Gastrocnemius medialis (tissue), 4 donors: ENCODE measurements around the gene SEPTIN5. TPM values are rescaled to one million over a fixed set of nuclear protein-coding genes. Genes with fewer than 3 reads are reported as not detected.

Experiments used
- ATAC-seq, 2 donors: fragments of 150-250 bp; one replicate each; pipeline ENCODE4 v1.9.1; 2016
- DNase-seq, 2 donors: peaks; one replicate each; pipeline ENCODE4 v3.0.0-alpha.2; 2019
- H3K27ac ChIP-seq, 4 donors: fragments of 200-600 bp; sonication (generic); 1 replicate in 1 of 4; 2 replicates in 3 of 4; pipeline ENCODE4 v1.5.1; 2016 to 2018; ENCODE audit warnings: mild to moderate bottlenecking in 2 of 4, moderate library complexity in 1 of 4
- H3K27me3 ChIP-seq, 3 donors: fragments of 200-600 bp; sonication (generic) in 2 of 3; 1 replicate in 1 of 3; 2 replicates in 2 of 3; pipeline versions ENCODE4 v1.5.1 to v1.6.0; 2016 to 2019; ENCODE audit warnings: mild to moderate bottlenecking in 1 of 3, moderate library complexity in 1 of 3
- H3K36me3 ChIP-seq, 2 donors: fragments of 200-600 bp; sonication (generic) in 1 of 2; one replicate each; pipeline ENCODE4 v1.5.1; 2017 to 2018
- H3K4me1 ChIP-seq, 2 donors: fragments of 200-600 bp; sonication (generic) in 1 of 2; one replicate each; pipeline ENCODE4 v1.5.1; 2016 to 2017; ENCODE audit warnings: mild to moderate bottlenecking in 2 of 2
- H3K4me3 ChIP-seq, 4 donors: fragments of 200-600 bp; sonication (generic) in 3 of 4; 1 replicate in 1 of 4; 2 replicates in 3 of 4; pipeline ENCODE4 v1.5.1; 2016 to 2019; ENCODE audit warnings: mild to moderate bottlenecking in 2 of 4
- H3K9me3 ChIP-seq, 3 donors: fragments of 200-600 bp; sonication (generic) in 2 of 3; 1 replicate in 1 of 3; 2 replicates in 2 of 3; pipeline ENCODE4 v1.5.1; 2016 to 2019
- POLR2A ChIP-seq, 2 donors: fragments of 450-650 bp; IDR thresholded peaks; one replicate each; pipeline ENCODE4 v1.6.1; 2017; ENCODE audit warnings: antibody characterized with exemption in 2 of 2, mild to moderate bottlenecking in 2 of 2, moderate library complexity in 2 of 2
- in situ Hi-C, 4 donors: fragments of 200-750 bp; cut with MboI; loops; one replicate each; pipeline versions ENCODE4 v1.15.0 to v1.8.0; 2017; ENCODE audit warnings: low sequenced_read_pairs in 4 of 4
- intact Hi-C: fragments of 100-400 bp; cut with DNase I; formaldehyde crosslinking; loops from one replicate; pipeline ENCODE4 v1.15.1; 2023; ENCODE audit warnings: low total_unique reads
- total RNA-seq, 4 donors: library from RNA; depleted of rRNA; stranded (reverse); fragments of >200 nt; gene quantifications; one replicate each; pipeline versions ENCODE4 v1.1.0 to v1.2.3, GENCODE V29; 2016
- TF ChIP-seq, protein P1 (sequence below), 5 experiments: fragments of 450-650 bp in 3 of 5; fragments of 200-600 bp in 2 of 5; sonication (generic) in 2 of 5; IDR thresholded peaks in 4 of 5; conservative IDR thresholded peaks in 1 of 5; 1 replicate in 4 of 5; 2 replicates in 1 of 5; pipeline ENCODE4 v1.5.1; 2016 to 2019; ENCODE audit warnings: antibody characterized with exemption in 5 of 5, mild to moderate bottlenecking in 3 of 5, moderate library complexity in 3 of 5

SEPTIN5 gene
- total RNA-seq, 4 donors from 2014 or later: 5.0 to 15.9 (median 10.2) TPM

DNA sequence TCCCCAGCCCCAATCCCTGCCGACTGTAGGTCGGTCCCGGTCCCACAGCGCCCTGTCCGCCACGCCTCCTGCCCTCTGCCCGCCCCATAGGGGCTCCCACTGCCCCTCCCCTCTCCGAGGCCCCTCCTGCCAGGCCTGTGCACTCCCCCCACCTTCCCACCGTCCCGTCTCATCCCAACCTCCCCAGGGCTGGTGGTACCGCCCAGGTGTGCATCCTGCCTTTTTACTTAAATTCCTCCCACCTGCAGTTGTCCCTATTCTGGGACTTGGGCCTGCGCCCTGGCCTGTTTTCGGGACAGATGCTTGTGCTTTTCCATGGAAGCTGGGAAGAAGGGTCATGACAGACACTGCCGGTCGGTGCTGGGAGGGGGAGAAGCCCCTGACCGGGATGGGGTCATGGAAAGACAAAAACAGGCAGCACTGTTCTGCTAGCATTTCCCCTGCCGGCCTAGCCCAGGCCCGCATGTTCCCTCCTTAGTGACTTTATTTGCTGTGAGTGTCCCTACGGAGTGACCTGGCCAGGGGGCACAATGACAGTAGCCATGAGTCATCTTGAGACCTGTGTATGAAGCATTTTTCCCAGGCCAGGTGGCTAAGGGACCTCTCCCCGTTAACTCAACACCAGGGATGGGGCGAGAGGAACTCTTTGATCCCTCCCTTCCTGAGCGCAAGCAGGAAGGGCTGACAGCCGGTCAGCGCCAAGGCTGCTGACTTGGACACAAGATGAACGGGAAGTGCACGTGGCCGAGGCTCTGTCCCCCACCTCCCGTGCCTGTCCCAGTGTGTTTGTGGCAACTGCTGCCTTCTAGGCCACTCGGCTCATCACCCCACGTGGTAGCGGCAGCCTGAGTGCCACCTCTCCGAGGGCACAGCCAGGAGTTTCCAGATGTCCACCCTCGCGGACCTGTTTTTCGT, 53.4 kb downstream of the SEPTIN5 start:
- no peak overlapping the region for H3K27ac ChIP-seq
- peak overlapping the region; percentile 46 to 60 (median 48) for H3K4me3 ChIP-seq
- in situ Hi-C loops: loop anchor here in 1 of 4 donors (5.0 kb wide), 1 partner anchor 35 kb away; no protein-coding TSS in a partner anchor
- DNase-seq (peak in 1 of 2 donors; percentile 17), ATAC-seq (no peak)
- no peaks in the 10 kb centered on the region for H3K36me3 ChIP-seq
- no peaks in the 10 kb centered on the region for H3K9me3 ChIP-seq
- TF ChIP-seq, protein P1, sequence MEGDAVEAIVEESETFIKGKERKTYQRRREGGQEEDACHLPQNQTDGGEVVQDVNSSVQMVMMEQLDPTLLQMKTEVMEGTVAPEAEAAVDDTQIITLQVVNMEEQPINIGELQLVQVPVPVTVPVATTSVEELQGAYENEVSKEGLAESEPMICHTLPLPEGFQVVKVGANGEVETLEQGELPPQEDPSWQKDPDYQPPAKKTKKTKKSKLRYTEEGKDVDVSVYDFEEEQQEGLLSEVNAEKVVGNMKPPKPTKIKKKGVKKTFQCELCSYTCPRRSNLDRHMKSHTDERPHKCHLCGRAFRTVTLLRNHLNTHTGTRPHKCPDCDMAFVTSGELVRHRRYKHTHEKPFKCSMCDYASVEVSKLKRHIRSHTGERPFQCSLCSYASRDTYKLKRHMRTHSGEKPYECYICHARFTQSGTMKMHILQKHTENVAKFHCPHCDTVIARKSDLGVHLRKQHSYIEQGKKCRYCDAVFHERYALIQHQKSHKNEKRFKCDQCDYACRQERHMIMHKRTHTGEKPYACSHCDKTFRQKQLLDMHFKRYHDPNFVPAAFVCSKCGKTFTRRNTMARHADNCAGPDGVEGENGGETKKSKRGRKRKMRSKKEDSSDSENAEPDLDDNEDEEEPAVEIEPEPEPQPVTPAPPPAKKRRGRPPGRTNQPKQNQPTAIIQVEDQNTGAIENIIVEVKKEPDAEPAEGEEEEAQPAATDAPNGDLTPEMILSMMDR (IDR thresholded peaks at IDR 0.05 in 4 of 5, conservative IDR thresholded peaks at IDR 0.05 in 1 of 5): no peak
- no peak for TF ChIP-seq POLR2A (IDR thresholded peaks at IDR 0.05)
- intact Hi-C loops: loop anchor here (1.0 kb wide), 1 partner anchor 37 kb away; no protein-coding TSS in a partner anchor
- peaks cover 3 to 35% (median 22%) of the 10 kb centered on the region in 3 donors for H3K27me3 ChIP-seq
- H3K4me1 ChIP-seq: peaks cover 0 to 4% of the 10 kb centered on the region in 2 donors

DNA sequence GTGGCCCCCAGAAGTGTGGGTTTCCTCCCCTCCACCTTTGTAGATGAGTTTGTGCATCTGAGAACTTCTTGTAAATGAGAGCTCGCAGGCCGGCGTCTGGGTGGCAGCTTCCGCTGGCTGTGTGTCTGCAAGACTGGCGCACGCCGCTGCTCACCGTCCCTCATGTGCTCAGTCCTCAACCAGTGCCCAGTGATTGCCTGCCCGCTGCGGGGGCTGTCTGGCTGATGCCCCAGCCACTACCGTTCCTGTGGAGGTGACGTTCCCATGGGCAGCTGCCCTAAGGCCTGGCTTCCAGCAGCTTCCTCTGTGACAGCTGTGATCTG, 55.1 kb downstream of the SEPTIN5 start:
- in situ Hi-C loops (loop anchor here in 1 of 4 donors (5.0 kb wide), 1 partner anchor 37 kb away; no protein-coding TSS in a partner anchor), intact Hi-C loops (no loop called here)
- DNase-seq: no peak
- Histone ChIP-seq H3K36me3 (no peaks in the 10 kb centered on the region), H3K4me3 (no peak overlapping the region), H3K4me1 (peaks cover 0 to 4% of the 10 kb centered on the region in 2 donors), H3K27ac (no peak overlapping the region), H3K27me3 (peaks cover 3 to 29% (median 16%) of the 10 kb centered on the region in 3 donors), H3K9me3 (no peaks in the 10 kb centered on the region)
- TF ChIP-seq POLR2A (IDR thresholded peaks at IDR 0.05): no peak
- TF ChIP-seq, protein P1 (IDR thresholded peaks at IDR 0.05 in 4 of 5, conservative IDR thresholded peaks at IDR 0.05 in 1 of 5): no peak
- no peak for ATAC-seq

DNA sequence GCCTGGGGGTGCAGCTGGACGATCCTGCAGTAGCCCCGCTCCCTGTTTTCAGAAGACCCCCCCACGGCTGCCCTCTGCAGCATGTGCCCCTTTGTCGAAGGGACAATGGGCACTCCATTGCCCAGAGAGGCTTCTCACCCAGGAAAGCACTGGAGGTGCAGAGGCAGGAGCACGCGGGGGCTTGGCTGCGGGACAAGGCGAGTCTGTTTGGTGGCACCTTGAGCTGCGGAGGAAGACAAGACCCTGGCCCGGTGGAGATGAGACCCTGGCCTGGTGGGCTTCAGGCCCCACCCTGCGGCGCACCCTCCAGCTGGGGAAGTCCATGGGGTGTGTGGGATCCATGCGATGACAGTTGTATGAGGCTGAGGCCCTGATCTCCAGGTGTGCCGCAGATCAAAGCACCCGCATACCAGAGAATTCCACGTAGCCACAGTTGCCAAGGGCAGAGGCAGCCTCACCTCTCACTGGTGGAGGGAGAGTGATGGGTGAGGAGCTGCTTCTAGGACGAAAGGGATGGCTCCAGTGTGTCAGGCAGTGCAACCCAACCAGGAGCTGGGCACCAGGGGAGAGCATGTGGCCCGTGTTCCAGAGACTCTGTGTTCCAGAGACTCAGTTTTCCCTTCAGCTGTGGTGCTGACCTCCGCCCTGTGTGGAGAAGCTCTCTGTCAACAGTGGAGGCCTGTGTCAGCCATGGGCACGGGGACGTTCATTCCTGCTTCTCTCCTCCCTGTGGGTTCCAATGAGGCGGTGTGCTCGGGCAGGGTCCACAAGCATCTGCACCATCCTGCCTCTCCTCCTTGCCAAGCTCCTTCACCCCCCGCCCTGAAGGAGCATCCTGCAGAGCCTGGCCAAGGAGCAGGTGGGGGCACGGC, 56.3 kb downstream of the SEPTIN5 start:
- peaks cover 3 to 24% (median 16%) of the 10 kb centered on the region in 3 donors for H3K27me3 ChIP-seq
- TF ChIP-seq, protein P1 (IDR thresholded peaks at IDR 0.05 in 4 of 5, conservative IDR thresholded peaks at IDR 0.05 in 1 of 5): no peak
- TF ChIP-seq POLR2A (IDR thresholded peaks at IDR 0.05): no peak
- no peak overlapping the region for H3K4me3 ChIP-seq
- ATAC-seq: no peak
- no peaks in the 10 kb centered on the region for H3K9me3 ChIP-seq
- H3K4me1 ChIP-seq: peaks cover 0 to 4% of the 10 kb centered on the region in 2 donors
- intact Hi-C loops (no loop called here), in situ Hi-C loops (no loop called here)
- no peak overlapping the region for H3K27ac ChIP-seq
- no peaks in the 10 kb centered on the region for H3K36me3 ChIP-seq
- no peak for DNase-seq

DNA sequence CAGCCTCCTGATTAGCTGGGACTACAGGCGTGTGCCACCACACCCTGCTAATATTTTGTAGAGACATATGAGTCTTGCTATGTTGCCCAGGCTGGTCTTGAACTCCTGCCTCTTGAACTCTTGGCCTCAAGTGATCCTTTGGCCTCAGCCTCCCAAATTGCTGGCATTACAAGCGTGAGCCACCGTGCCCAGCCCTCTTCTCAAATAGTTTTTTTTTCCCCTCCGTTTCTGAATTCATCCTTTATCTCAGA, 58.0 kb downstream of the SEPTIN5 start:
- DNase-seq (no peak), ATAC-seq (no peak)
- Histone ChIP-seq H3K4me1 (peaks cover 0 to 3% of the 10 kb centered on the region in 2 donors), H3K36me3 (no peaks in the 10 kb centered on the region), H3K4me3 (no peak overlapping the region), H3K9me3 (no peaks in the 10 kb centered on the region), H3K27me3 (peaks cover 1 to 18% (median 11%) of the 10 kb centered on the region in 3 donors), H3K27ac (no peak overlapping the region)
- no peak for TF ChIP-seq POLR2A (IDR thresholded peaks at IDR 0.05)
- TF ChIP-seq, protein P1 (IDR thresholded peaks at IDR 0.05 in 4 of 5, conservative IDR thresholded peaks at IDR 0.05 in 1 of 5): no peak
- in situ Hi-C loops: no loop called here
- intact Hi-C loops: no loop called here

Other genes with a start within 250 kb of the SEPTIN5 start
- 100 to 1,000 TPM; 106 to 199 (median 165) TPM for gene UFD1, start 235.3 kb upstream of the SEPTIN5 start, total RNA-seq
- under 1 TPM in 1 of 4 donors, not detected in 3; 0.27 TPM for gene CDC45, start 234.6 kb upstream of the SEPTIN5 start, total RNA-seq
- gene CLDN5, start 190.1 kb upstream of the SEPTIN5 start, total RNA-seq: 100 to 1,000 TPM in 2 of 4 donors, 10 to 100 TPM in 2; 40.4 to 108 (median 89.6) TPM
- 1 to 10 TPM in 3 of 4 donors, not detected in 1; 1.4 to 3.5 (median 2.3) TPM for gene GP1BB, start 9.0 kb downstream of the SEPTIN5 start, total RNA-seq
- 10 to 100 TPM; 27.9 to 38.9 (median 36.3) TPM for gene TBX1, start 46.3 kb downstream of the SEPTIN5 start, total RNA-seq
- 1 to 10 TPM; 4.4 to 9.6 (median 6.7) TPM for gene GNB1L, start 140.4 kb downstream of the SEPTIN5 start, total RNA-seq
- gene RTL10, start 140.4 kb downstream of the SEPTIN5 start, total RNA-seq: 10 to 100 TPM in 1 of 4 donors, 1 to 10 TPM in 3; 3.5 to 12.8 (median 5.0) TPM
- gene COMT, start 227.3 kb downstream of the SEPTIN5 start, total RNA-seq: 100 to 1,000 TPM; 154 to 255 (median 223) TPM
- gene TXNRD2, start 227.3 kb downstream of the SEPTIN5 start, total RNA-seq: 10 to 100 TPM in 3 of 4 donors, 1 to 10 TPM in 1; 9.0 to 18.0 (median 14.4) TPM